Omental fat pad (tissue), 4 donors: Measurements from ENCODE around the gene RSRP1. TPM values are rescaled to one million over a fixed set of nuclear protein-coding genes. Genes with fewer than 3 reads are reported as not detected.

Experiments
- ATAC-seq: fragments of 150-250 bp; one replicate; pipeline ENCODE4 v1.9.1; 2016; ENCODE audit warnings: mild to moderate bottlenecking, moderate library complexity; ENCODE audit not compliant: low FRiP score
- DNase-seq: peaks from one replicate; pipeline ENCODE4 v3.0.0-alpha.2; 2019; ENCODE audit warnings: low spot score
- CTCF ChIP-seq, 3 donors: fragments of 450-650 bp; IDR thresholded peaks; one replicate each; pipeline ENCODE4 v1.5.1; 2016 to 2017; ENCODE audit warnings: antibody characterized with exemption in 3 of 3, mild to moderate bottlenecking in 3 of 3, moderate library complexity in 2 of 3
- total RNA-seq, 4 donors: library from RNA; depleted of rRNA; stranded (reverse); fragments of >200 nt; gene quantifications; one replicate each; pipeline ENCODE4 v1.1.0, GENCODE V29; 2016

The RSRP1 gene
- total RNA-seq, 4 donors from 2014 or later, result 98.7 to 236 (median 103) TPM

GRCh38 chr1:25198663-25199252, 48.5 kb downstream of the RSRP1 start:
- DNase-seq (no peak), ATAC-seq (no peak)
- TF ChIP-seq CTCF (IDR thresholded peaks at IDR 0.05), result no peak

GRCh38 chr1:25197982-25198662, 49.1 kb downstream of the RSRP1 start:
- TF ChIP-seq CTCF (IDR thresholded peaks at IDR 0.05), result no peak
- no peak for ATAC-seq
- DNase-seq, result no peak

- TF ChIP-seq CTCF (IDR thresholded peaks at IDR 0.05), result no peak
- ATAC-seq (no peak), DNase-seq (no peak)
Observed at GRCh38 chr1:25197235-25197975, 49.8 kb downstream of the RSRP1 start.

- ATAC-seq, result no peak
Observed at GRCh38 chr1:25196830-25197229, 50.4 kb downstream of the RSRP1 start.

GRCh38 chr1:25195835-25196234, 51.4 kb downstream of the RSRP1 start:
- no peak for DNase-seq
- ATAC-seq, result no peak
- no peak for TF ChIP-seq CTCF (IDR thresholded peaks at IDR 0.05)

More at GRCh38 chr1:25196830-25197229, 50.4 kb downstream of the RSRP1 start:
- no peak for TF ChIP-seq CTCF (IDR thresholded peaks at IDR 0.05)
- DNase-seq, result no peak

DNA sequence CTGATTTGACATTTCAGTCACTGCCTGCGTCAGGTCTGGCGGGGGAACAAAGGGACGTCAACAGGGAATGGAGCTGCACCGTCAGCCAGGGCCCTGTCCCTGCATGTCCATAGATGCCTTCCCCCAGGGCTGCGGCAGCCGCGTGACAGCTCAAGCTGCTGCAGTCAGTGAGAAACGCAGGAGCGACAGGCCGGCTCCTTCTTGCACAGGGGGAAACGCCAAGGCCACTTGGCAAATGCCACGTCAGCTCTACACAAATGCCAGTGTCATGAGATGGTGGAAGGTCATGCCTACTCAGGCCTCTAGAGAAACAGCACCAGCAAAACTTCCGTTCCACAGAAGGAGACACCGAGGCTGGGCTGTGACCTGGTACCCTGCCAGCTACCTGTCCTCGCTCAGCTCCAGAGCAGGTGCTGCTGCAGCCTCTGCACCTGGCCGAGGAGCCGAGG, 52.7 kb downstream of the RSRP1 start:
- DNase-seq (no peak), ATAC-seq (no peak)
- no peak for TF ChIP-seq CTCF (IDR thresholded peaks at IDR 0.05)
